SK-N-SH treated with all-trans-retinoic acid at 6 μM for 48 hours (cell line): Measurements from ENCODE around the gene CACNA1D.

Experiments used
- ATAC-seq: fragments of 200-7000 bp; cut with Tn5 transposase; 3 replicates; pipeline ENCODE4 v1.9.1; 2020; ENCODE audit warnings: mild to moderate bottlenecking, moderate library complexity
- ARNTL ChIP-seq: fragments of 450-650 bp; formaldehyde crosslinking; IDR thresholded peaks from 2 replicates; pipeline ENCODE4 v1.5.0; 2020; ENCODE audit warnings: low read depth, mild to moderate bottlenecking, moderate library complexity, borderline replicate concordance
- BACH2 ChIP-seq: fragments of 250-450 bp; sonication (Bioruptor Pico); IDR thresholded peaks from 2 replicates; pipeline ENCODE4 v1.9.0; 2021; ENCODE audit warnings: mild to moderate bottlenecking, borderline replicate concordance
- CSDC2 ChIP-seq: fragments of 250-450 bp; sonication (Bioruptor Pico); IDR thresholded peaks from 2 replicates; pipeline ENCODE4 v1.5.0; 2020; ENCODE audit warnings: mild to moderate bottlenecking, moderate library complexity
- ESRRG ChIP-seq: fragments of 250-450 bp; sonication (Bioruptor Pico); IDR thresholded peaks from 2 replicates; pipeline ENCODE4 v1.6.1; 2021; ENCODE audit warnings: mild to moderate bottlenecking
- GLIS3 ChIP-seq: fragments of 250-450 bp; sonication (Bioruptor Pico); IDR thresholded peaks from 2 replicates; pipeline ENCODE4 v1.5.0; 2020; ENCODE audit warnings: mild to moderate bottlenecking, moderate library complexity
- ISL1 ChIP-seq: fragments of 250-450 bp; sonication (Bioruptor Pico); IDR thresholded peaks from 2 replicates; pipeline ENCODE4 v2.1.2; 2022; ENCODE audit warnings: mild to moderate bottlenecking, moderate library complexity
- OSR1 ChIP-seq: fragments of 250-450 bp; sonication (Bioruptor Pico); IDR thresholded peaks from 2 replicates; pipeline ENCODE4 v1.8.0; 2022; ENCODE audit warnings: moderate library complexity, mild to moderate bottlenecking, inconsistent platforms
- RARB ChIP-seq: fragments of 250-450 bp; sonication (Bioruptor Pico); IDR thresholded peaks from 2 replicates; pipeline ENCODE4 v1.8.0; 2021; ENCODE audit warnings: mild to moderate bottlenecking, moderate library complexity
- SNAI2 ChIP-seq: fragments of 250-450 bp; sonication (Bioruptor Pico); IDR thresholded peaks from 2 replicates; pipeline ENCODE4 v1.5.0; 2020; ENCODE audit warnings: mild to moderate bottlenecking, moderate library complexity
- TCF4 ChIP-seq: fragments of 250-450 bp; sonication (Bioruptor Pico); IDR thresholded peaks from 2 replicates; pipeline ENCODE4 v1.8.0; 2021; ENCODE audit warnings: mild to moderate bottlenecking, moderate library complexity, borderline replicate concordance
- TOX ChIP-seq: fragments of 250-450 bp; sonication (Bioruptor Pico); IDR thresholded peaks from 2 replicates; pipeline ENCODE4 v1.8.0; 2021; ENCODE audit warnings: mild to moderate bottlenecking, moderate library complexity, borderline replicate concordance
- ZC3H10 ChIP-seq: fragments of 250-450 bp; sonication (Bioruptor Pico); IDR thresholded peaks from 2 replicates; pipeline ENCODE4 v1.5.1; 2021; ENCODE audit warnings: mild to moderate bottlenecking, moderate library complexity
- ZFP3 ChIP-seq: fragments of 250-450 bp; sonication (Bioruptor Pico); IDR thresholded peaks from 2 replicates; pipeline ENCODE4 v1.5.0; 2020; ENCODE audit warnings: mild to moderate bottlenecking, moderate library complexity
- ZFP30 ChIP-seq: fragments of 450-650 bp; formaldehyde crosslinking; IDR thresholded peaks from 2 replicates; pipeline ENCODE4 v1.5.0; 2022; ENCODE audit warnings: mild to moderate bottlenecking, moderate library complexity
- ZNF70 ChIP-seq: fragments of 450-650 bp; formaldehyde crosslinking; IDR thresholded peaks from 2 replicates; pipeline ENCODE4 v1.5.0; 2020; ENCODE audit warnings: mild to moderate bottlenecking, moderate library complexity
- ZNF8 ChIP-seq: fragments of 450-650 bp; formaldehyde crosslinking; IDR thresholded peaks from 2 replicates; pipeline ENCODE4 v1.5.0; 2020; ENCODE audit warnings: mild to moderate bottlenecking, moderate library complexity
- TF ChIP-seq, protein P1 (sequence below): fragments of 250-450 bp; sonication (Bioruptor Pico); IDR thresholded peaks from 2 replicates; pipeline ENCODE4 v1.8.0; 2020; ENCODE audit warnings: mild to moderate bottlenecking, moderate library complexity, borderline replicate concordance
- TF ChIP-seq, protein P2 (sequence below): fragments of 250-450 bp; sonication (Bioruptor Pico); IDR thresholded peaks from 2 replicates; pipeline ENCODE4 v1.5.0; 2020; ENCODE audit warnings: mild to moderate bottlenecking, moderate library complexity
- TF ChIP-seq, protein P3 (sequence below): fragments of 250-450 bp; sonication (Bioruptor Pico); IDR thresholded peaks from 2 replicates; pipeline ENCODE4 v1.5.1; 2021; ENCODE audit warnings: mild to moderate bottlenecking, moderate library complexity
- TF ChIP-seq, protein P4 (sequence below): fragments of 250-450 bp; sonication (Bioruptor Pico); IDR thresholded peaks from 2 replicates; pipeline ENCODE4 v1.8.0; 2021; ENCODE audit warnings: low read depth, mild to moderate bottlenecking, moderate library complexity, borderline replicate concordance

Gene CACNA1D

DNA sequence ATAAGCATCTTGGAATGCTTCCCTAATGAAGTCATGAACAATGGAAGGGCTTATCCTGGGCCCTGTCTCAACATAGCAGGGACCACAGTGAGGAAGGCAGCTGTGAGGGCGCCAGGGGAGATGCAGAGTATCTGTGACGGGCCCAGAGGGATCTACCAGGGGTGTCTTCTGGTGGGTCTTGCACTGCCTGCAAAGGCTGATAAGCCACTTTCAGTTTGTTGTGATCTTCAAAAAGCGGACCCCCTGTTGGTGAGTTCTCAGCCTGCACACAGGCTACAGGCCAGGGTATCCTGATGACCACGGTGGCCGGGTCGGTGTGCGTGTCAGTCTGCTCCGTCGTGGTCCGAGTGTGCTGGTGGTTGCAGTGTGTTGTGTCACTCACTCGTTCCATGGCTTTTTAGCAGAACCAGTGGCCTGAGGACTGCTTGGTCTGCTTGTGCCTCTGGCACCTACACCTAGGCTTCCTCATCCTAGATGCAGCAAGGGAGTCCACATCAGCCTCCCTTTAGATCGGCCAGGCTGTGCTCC lies 305.0 kb downstream of the CACNA1D start (continued):
- TF ChIP-seq TOX (CRISPR knock-in tag): no peak
- TF ChIP-seq TCF4 (CRISPR knock-in tag): no peak
- TF ChIP-seq ZFP3 (CRISPR knock-in tag): no peak

DNA sequence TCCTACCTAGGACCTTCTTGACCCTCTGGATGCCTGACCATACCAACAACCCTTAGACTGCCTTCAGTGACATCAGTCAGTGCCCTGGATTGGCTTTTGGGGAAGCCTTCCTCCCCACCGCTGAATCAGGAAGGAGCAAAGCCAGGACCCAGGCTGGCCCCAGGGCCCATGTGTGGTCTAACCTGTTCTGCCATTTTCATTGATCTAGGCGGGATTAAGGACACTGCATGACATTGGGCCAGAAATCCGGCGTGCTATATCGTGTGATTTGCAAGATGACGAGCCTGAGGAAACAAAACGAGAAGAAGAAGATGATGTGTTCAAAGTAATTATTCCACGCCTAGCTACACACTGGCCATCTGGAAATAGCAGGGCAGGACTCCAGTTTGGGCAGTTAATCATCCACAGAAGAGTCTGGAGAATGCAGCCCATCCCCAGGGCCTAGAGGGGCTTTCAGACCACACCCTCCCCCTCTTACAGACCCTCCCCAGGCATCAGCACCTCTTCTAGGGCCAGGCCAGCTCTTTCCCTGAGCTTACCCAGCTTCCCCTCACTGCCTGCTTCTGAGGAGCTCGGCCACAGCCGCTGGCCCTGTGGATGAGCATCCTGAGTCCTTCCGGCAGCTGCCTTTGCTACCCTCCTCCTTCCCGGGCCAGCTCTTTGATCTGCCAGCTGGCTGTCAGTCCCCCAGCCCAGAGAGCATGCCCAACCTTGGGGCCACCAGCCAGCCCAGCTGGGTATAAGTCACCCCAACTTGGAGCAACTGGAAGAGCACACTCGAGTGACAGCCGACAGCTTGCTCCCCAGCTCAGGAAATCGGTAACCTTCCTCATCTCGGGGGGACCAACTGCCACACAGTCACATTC lies 305.9 kb downstream of the CACNA1D start:
- no peak for ATAC-seq
- no peak for TF ChIP-seq ESRRG
- TF ChIP-seq, protein P1, sequence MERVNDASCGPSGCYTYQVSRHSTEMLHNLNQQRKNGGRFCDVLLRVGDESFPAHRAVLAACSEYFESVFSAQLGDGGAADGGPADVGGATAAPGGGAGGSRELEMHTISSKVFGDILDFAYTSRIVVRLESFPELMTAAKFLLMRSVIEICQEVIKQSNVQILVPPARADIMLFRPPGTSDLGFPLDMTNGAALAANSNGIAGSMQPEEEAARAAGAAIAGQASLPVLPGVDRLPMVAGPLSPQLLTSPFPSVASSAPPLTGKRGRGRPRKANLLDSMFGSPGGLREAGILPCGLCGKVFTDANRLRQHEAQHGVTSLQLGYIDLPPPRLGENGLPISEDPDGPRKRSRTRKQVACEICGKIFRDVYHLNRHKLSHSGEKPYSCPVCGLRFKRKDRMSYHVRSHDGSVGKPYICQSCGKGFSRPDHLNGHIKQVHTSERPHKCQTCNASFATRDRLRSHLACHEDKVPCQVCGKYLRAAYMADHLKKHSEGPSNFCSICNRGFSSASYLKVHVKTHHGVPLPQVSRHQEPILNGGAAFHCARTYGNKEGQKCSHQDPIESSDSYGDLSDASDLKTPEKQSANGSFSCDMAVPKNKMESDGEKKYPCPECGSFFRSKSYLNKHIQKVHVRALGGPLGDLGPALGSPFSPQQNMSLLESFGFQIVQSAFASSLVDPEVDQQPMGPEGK (CRISPR knock-in tag): no peak
- no peak for TF ChIP-seq ZFP30 (CRISPR knock-in tag)
- TF ChIP-seq, protein P2, sequence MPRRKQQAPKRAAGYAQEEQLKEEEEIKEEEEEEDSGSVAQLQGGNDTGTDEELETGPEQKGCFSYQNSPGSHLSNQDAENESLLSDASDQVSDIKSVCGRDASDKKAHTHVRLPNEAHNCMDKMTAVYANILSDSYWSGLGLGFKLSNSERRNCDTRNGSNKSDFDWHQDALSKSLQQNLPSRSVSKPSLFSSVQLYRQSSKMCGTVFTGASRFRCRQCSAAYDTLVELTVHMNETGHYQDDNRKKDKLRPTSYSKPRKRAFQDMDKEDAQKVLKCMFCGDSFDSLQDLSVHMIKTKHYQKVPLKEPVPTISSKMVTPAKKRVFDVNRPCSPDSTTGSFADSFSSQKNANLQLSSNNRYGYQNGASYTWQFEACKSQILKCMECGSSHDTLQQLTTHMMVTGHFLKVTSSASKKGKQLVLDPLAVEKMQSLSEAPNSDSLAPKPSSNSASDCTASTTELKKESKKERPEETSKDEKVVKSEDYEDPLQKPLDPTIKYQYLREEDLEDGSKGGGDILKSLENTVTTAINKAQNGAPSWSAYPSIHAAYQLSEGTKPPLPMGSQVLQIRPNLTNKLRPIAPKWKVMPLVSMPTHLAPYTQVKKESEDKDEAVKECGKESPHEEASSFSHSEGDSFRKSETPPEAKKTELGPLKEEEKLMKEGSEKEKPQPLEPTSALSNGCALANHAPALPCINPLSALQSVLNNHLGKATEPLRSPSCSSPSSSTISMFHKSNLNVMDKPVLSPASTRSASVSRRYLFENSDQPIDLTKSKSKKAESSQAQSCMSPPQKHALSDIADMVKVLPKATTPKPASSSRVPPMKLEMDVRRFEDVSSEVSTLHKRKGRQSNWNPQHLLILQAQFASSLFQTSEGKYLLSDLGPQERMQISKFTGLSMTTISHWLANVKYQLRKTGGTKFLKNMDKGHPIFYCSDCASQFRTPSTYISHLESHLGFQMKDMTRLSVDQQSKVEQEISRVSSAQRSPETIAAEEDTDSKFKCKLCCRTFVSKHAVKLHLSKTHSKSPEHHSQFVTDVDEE (CRISPR knock-in tag): no peak
- no peak for TF ChIP-seq BACH2 (CRISPR knock-in tag)
- no peak for TF ChIP-seq ARNTL
- TF ChIP-seq SNAI2 (CRISPR knock-in tag): no peak
- TF ChIP-seq ISL1 (CRISPR knock-in tag): no peak
- TF ChIP-seq ZNF8 (CRISPR knock-in tag): no peak
- TF ChIP-seq RARB: no peak
- TF ChIP-seq TCF4 (CRISPR knock-in tag): no peak
- TF ChIP-seq, protein P3, sequence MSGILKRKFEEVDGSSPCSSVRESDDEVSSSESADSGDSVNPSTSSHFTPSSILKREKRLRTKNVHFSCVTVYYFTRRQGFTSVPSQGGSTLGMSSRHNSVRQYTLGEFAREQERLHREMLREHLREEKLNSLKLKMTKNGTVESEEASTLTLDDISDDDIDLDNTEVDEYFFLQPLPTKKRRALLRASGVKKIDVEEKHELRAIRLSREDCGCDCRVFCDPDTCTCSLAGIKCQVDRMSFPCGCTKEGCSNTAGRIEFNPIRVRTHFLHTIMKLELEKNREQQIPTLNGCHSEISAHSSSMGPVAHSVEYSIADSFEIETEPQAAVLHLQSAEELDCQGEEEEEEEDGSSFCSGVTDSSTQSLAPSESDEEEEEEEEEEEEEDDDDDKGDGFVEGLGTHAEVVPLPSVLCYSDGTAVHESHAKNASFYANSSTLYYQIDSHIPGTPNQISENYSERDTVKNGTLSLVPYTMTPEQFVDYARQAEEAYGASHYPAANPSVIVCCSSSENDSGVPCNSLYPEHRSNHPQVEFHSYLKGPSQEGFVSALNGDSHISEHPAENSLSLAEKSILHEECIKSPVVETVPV (CRISPR knock-in tag): no peak
- no peak for TF ChIP-seq ZNF70 (CRISPR knock-in tag)

DNA sequence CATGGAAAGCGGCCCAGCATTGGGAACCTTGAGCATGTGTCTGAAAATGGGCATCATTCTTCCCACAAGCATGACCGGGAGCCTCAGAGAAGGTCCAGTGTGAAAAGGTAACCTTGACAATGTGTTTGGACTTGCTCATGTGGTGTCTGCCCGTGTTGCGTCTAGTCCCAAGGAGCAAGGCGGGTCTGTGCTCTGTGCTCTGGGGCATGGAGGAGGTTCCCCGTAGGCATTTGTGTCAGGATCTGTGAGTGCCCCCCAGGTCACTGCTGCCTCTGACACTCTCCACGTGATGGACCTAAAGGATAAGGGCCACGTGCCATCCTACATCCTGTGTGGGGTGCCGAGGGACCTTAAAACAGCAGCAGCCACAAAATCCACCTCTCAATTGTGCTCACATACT lies 306.9 kb downstream of the CACNA1D start:
- ATAC-seq: no peak
- TF ChIP-seq ZC3H10 (CRISPR knock-in tag) (no peak), ZFP30 (CRISPR knock-in tag) (no peak), SNAI2 (CRISPR knock-in tag) (no peak), CSDC2 (CRISPR knock-in tag) (no peak), RARB (no peak), BACH2 (CRISPR knock-in tag) (no peak), GLIS3 (CRISPR knock-in tag) (no peak), OSR1 (CRISPR knock-in tag) (no peak), ISL1 (CRISPR knock-in tag) (no peak)
- TF ChIP-seq, protein P3 (CRISPR knock-in tag): no peak
- TF ChIP-seq, protein P4, sequence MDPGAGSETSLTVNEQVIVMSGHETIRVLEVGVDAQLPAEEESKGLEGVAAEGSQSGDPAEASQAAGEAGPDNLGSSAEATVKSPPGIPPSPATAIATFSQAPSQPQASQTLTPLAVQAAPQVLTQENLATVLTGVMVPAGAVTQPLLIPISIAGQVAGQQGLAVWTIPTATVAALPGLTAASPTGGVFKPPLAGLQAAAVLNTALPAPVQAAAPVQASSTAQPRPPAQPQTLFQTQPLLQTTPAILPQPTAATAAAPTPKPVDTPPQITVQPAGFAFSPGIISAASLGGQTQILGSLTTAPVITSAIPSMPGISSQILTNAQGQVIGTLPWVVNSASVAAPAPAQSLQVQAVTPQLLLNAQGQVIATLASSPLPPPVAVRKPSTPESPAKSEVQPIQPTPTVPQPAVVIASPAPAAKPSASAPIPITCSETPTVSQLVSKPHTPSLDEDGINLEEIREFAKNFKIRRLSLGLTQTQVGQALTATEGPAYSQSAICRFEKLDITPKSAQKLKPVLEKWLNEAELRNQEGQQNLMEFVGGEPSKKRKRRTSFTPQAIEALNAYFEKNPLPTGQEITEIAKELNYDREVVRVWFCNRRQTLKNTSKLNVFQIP (CRISPR knock-in tag): no peak
- TF ChIP-seq, all 23 proteins: peak for 0
